Measurements from ENCODE around the gene OPRM1. TPM values are rescaled to one million over a fixed set of nuclear protein-coding genes. Genes with fewer than 3 reads are reported as not detected.

Gene OPRM1
- total RNA-seq, 1 experiment from 2014 or later, result not detected

DNA sequence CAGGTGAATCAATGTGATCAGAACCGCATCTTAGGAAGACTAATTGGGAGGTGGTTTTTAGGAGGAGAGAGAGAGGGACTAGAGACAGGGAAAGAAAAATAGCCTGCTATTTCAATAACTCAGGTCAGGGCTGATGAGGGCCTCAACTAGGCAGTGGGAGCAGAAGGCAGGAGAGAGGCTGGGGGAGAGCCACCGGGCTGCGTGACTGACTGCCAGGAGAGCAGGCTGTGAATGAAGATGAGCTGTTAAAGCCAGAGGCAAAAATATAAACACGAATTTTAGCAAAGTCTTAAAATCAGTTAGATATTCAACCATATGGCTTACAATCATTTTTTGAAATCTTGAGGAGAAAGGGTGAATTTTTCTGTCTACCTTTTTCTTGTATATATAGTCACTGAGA lies 168.0 kb downstream of the OPRM1 start:
- no peak overlapping the region for H2AK5ac ChIP-seq (ENCODE audit: insufficient read length, low read length)
- no peaks in the 10 kb centered on the region for H3K79me2 ChIP-seq (ENCODE audit: insufficient read depth, low read length)
- H4K91ac ChIP-seq (ENCODE audit: insufficient read length, low read depth, low read length), result no peak overlapping the region
- no peak overlapping the region for H3K56ac ChIP-seq (ENCODE audit: insufficient read length, low read depth, low read length)
- H4K20me1 ChIP-seq (ENCODE audit: control insufficient read depth, insufficient read depth, insufficient read length), result no peaks in the 10 kb centered on the region
- H3K9ac ChIP-seq (ENCODE audit: extremely low read depth, insufficient read length, low read length), result no peak overlapping the region
- H3K23ac ChIP-seq (ENCODE audit: insufficient read length, low read depth, low read length), result no peak overlapping the region
- WGBS (ENCODE audit: extremely low coverage, insufficient read length, low lambda C conversion rate), result no CpG with 5 or more reads among the region's 4 CpGs
- H3K23me2 ChIP-seq (ENCODE audit: insufficient read length, low read depth, low read length, poor library complexity, severe bottlenecking), result no peaks in the 10 kb centered on the region
- no peaks in the 10 kb centered on the region for H3K4me1 ChIP-seq (ENCODE audit: insufficient read depth, low read length)
- no peak for DNase-seq
- no peak overlapping the region for H2BK120ac ChIP-seq (ENCODE audit: low read depth, low read length, poor library complexity, severe bottlenecking)
- Mint-ChIP-seq H3K27me3 (ENCODE audit: low read depth) (no peaks in the 10 kb centered on the region; the same call in 1 of the 2 replicates), H3K9me3 (no peaks in the 10 kb centered on the region), H3K36me3 (ENCODE audit: insufficient read depth in 1 of 3, low read depth in 3 of 3) (peaks cover 0 to 1% (median 0%) of the 10 kb centered on the region in 3 experiments; a peak in 1 of 7 replicates), H3K4me3 (no peak overlapping the region), H3K27ac (no peak overlapping the region; a peak in 1 of 7 replicates), H3K4me1 (no peaks in the 10 kb centered on the region)
- no peak overlapping the region; the same call in 1 of the 2 replicates for H2BK15ac ChIP-seq (ENCODE audit: low read depth, low read length)
- H3K9me3 ChIP-seq (ENCODE audit: control insufficient read depth, low read depth, low read length), result no peaks in the 10 kb centered on the region
- H3K27ac ChIP-seq (ENCODE audit: insufficient read length, low read depth, low read length), result no peak overlapping the region
- H3K4me2 ChIP-seq (ENCODE audit: insufficient read depth, insufficient read length, low read length), result no peak overlapping the region
- H3K14ac ChIP-seq (ENCODE audit: insufficient read depth, low read length), result no peak overlapping the region
- H3K18ac ChIP-seq (ENCODE audit: insufficient read length, low read depth, low read length), result no peak overlapping the region
- no peak overlapping the region for H3T11ph ChIP-seq (ENCODE audit: low read length)
- H2BK5ac ChIP-seq (ENCODE audit: insufficient read length, low read length), result no peak overlapping the region
- H2BK12ac ChIP-seq (ENCODE audit: insufficient read length, low read depth, low read length), result no peak overlapping the region
- H4K8ac ChIP-seq (replicated peaks; ENCODE audit: insufficient read length, low read depth, low read length), result no peak overlapping the region
- H3K27me3 ChIP-seq (ENCODE audit: insufficient read depth, low read length), result no peaks in the 10 kb centered on the region
- no peak overlapping the region for H3K4ac ChIP-seq (ENCODE audit: low read depth, low read length)
- H2AFZ ChIP-seq (ENCODE audit: low read length), result no peak overlapping the region
- H2BK20ac ChIP-seq (ENCODE audit: low read depth, low read length, poor library complexity, severe bottlenecking), result no peak overlapping the region
- H4K5ac ChIP-seq (ENCODE audit: insufficient read length, low read depth, low read length), result no peak overlapping the region
- TF ChIP-seq, protein P1, sequence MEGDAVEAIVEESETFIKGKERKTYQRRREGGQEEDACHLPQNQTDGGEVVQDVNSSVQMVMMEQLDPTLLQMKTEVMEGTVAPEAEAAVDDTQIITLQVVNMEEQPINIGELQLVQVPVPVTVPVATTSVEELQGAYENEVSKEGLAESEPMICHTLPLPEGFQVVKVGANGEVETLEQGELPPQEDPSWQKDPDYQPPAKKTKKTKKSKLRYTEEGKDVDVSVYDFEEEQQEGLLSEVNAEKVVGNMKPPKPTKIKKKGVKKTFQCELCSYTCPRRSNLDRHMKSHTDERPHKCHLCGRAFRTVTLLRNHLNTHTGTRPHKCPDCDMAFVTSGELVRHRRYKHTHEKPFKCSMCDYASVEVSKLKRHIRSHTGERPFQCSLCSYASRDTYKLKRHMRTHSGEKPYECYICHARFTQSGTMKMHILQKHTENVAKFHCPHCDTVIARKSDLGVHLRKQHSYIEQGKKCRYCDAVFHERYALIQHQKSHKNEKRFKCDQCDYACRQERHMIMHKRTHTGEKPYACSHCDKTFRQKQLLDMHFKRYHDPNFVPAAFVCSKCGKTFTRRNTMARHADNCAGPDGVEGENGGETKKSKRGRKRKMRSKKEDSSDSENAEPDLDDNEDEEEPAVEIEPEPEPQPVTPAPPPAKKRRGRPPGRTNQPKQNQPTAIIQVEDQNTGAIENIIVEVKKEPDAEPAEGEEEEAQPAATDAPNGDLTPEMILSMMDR (conservative IDR thresholded peaks at IDR 0.05), result no peak
- no peaks in the 10 kb centered on the region for H3K79me1 ChIP-seq (ENCODE audit: insufficient read depth, low read depth, low read length, poor library complexity, severe bottlenecking)

All from H9 (cell line).